ENCODE data around the gene CD52. TPM values are rescaled to one million over a fixed set of nuclear protein-coding genes. Genes with fewer than 3 reads are reported as not detected.
A peak's percentile ranks its signal among the peaks of the same experiment; 100 is the strongest.

The CD52 gene
- total RNA-seq, 1 donor from 2014 or later, result 541 TPM

DNA sequence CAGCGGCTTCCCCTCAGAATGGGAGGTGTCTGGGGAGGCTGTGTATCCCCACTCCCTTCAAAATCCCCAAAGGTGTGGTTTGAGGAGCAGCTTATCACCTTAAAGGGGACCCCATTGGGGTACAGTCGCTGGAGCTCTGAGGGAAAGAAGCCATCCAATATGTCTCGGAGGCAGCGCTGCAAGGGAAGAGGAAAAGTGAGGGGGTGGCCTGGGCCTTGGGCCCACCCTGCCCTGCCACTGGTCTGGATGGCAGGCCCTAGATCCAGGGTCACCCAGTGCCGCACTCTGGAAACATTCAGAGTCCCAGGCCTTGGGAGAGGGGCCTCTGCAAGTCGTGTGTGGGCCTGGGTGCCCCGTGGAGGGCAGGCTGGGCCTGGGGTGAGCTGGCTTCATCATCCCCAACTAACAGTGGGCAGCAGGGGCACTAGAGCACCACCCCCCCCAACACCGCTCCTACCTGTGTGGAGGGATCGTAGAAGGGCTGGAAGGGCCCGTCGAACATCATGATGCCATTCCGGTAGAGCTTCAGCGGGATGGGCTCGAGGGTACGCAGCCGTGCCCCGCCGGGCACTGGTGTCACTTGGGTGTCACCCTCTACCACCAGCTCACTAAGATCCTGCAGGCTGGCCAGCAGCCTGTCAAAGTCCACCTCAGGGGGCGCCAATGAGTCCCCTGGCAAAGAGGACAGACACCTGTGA is 32.2 kb upstream of the CD52 start:
- H3K27me3 ChIP-seq (ENCODE audit: low read depth), result no peaks in the 10 kb centered on the region
- no peak for DNase-seq
- H3K9me3 ChIP-seq, result no peaks in the 10 kb centered on the region
- TF ChIP-seq, protein P1, sequence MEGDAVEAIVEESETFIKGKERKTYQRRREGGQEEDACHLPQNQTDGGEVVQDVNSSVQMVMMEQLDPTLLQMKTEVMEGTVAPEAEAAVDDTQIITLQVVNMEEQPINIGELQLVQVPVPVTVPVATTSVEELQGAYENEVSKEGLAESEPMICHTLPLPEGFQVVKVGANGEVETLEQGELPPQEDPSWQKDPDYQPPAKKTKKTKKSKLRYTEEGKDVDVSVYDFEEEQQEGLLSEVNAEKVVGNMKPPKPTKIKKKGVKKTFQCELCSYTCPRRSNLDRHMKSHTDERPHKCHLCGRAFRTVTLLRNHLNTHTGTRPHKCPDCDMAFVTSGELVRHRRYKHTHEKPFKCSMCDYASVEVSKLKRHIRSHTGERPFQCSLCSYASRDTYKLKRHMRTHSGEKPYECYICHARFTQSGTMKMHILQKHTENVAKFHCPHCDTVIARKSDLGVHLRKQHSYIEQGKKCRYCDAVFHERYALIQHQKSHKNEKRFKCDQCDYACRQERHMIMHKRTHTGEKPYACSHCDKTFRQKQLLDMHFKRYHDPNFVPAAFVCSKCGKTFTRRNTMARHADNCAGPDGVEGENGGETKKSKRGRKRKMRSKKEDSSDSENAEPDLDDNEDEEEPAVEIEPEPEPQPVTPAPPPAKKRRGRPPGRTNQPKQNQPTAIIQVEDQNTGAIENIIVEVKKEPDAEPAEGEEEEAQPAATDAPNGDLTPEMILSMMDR (IDR thresholded peaks at IDR 0.05), result peak; percentile 23
- no peak for ATAC-seq
- peaks cover 20% of the 10 kb centered on the region for H3K36me3 ChIP-seq
- H3K27ac ChIP-seq, result peak overlapping the region; percentile 21
- no peak overlapping the region for H3K4me3 ChIP-seq
- H3K4me1 ChIP-seq, result peaks cover 99% of the 10 kb centered on the region
- intact Hi-C loops (cut with DNase I), result no loop called here

DNA sequence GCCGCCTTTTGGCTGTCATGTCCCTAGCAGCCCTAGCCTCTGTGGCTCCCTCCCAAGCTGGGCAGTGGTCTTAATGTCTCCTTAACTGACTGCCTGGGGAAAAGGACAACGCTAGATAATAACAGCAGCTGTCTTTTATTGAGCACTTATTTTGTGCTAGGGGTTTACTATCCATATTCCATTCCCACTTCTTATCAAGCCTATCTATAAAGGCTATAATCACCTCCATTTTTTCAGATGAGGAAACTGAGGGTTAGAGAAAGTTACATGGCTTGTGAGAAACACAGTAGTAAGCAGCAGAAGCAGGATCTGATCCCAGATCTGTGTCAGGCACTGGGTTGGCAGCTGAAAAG is 31.7 kb upstream of the CD52 start:
- no peak overlapping the region for H3K4me3 ChIP-seq
- no peaks in the 10 kb centered on the region for H3K27me3 ChIP-seq (ENCODE audit: low read depth)
- H3K9me3 ChIP-seq, result no peaks in the 10 kb centered on the region
- TF ChIP-seq, protein P1 (IDR thresholded peaks at IDR 0.05), result no peak
- H3K36me3 ChIP-seq, result peaks cover 19% of the 10 kb centered on the region
- H3K4me1 ChIP-seq, result peaks cover 99% of the 10 kb centered on the region
- peak overlapping the region; percentile 56 for H3K27ac ChIP-seq
- DNase-seq (no peak), ATAC-seq (no peak)
- intact Hi-C loops (cut with DNase I), result no loop called here

- intact Hi-C loops (cut with DNase I), result no loop called here
- no peak for ATAC-seq
- DNase-seq, result no peak
Observed at GRCh38 chr1:26287033-26287711, 30.6 kb upstream of the CD52 start.

DNA sequence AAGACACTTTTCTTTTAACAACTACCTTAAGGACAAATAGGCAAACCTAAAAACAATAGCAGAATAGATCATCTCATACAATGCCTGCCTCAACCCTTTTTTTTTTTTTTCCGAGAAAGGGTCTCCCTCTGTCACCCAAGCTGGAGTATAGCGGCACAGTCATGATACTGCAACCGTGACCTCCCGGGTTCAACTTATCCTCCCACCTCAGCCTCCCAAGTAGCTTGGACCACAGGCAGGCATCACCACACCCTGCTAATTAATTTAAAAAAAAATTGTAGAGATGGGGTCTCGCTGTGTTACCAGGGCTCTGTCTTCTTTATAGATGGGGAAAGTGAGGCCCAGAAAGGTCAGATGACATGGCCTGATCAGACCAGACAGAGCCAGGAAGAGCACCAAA is 29.9 kb upstream of the CD52 start:
- no peak for ATAC-seq
- H3K27me3 ChIP-seq (ENCODE audit: low read depth), result no peaks in the 10 kb centered on the region
- H3K9me3 ChIP-seq, result no peaks in the 10 kb centered on the region
- no peak overlapping the region for H3K4me3 ChIP-seq
- peaks cover 5% of the 10 kb centered on the region for H3K36me3 ChIP-seq
- TF ChIP-seq, protein P1 (IDR thresholded peaks at IDR 0.05), result no peak
- no peak for DNase-seq
- intact Hi-C loops (cut with DNase I), result no loop called here
- H3K27ac ChIP-seq, result peak overlapping the region; percentile 84
- H3K4me1 ChIP-seq, result peaks cover 92% of the 10 kb centered on the region

More at GRCh38 chr1:26287033-26287711, 30.6 kb upstream of the CD52 start:
- TF ChIP-seq, protein P1 (IDR thresholded peaks at IDR 0.05), result no peak
- Histone ChIP-seq H3K36me3 (peaks cover 8% of the 10 kb centered on the region), H3K4me1 (peaks cover 98% of the 10 kb centered on the region), H3K27me3 (ENCODE audit: low read depth) (no peaks in the 10 kb centered on the region), H3K27ac (peak overlapping the region; percentile 56), H3K4me3 (no peak overlapping the region), H3K9me3 (no peaks in the 10 kb centered on the region)

- Histone ChIP-seq H3K4me1 (peaks cover 86% of the 10 kb centered on the region), H3K9me3 (no peaks in the 10 kb centered on the region), H3K36me3 (peaks cover 4% of the 10 kb centered on the region), H3K27me3 (ENCODE audit: low read depth) (no peaks in the 10 kb centered on the region), H3K4me3 (no peak overlapping the region), H3K27ac (peak overlapping the region; percentile 84)
- ATAC-seq (peak in 1 of 2 donors; percentile 13), DNase-seq (no peak)
- intact Hi-C loops (cut with DNase I), result no loop called here
- TF ChIP-seq, protein P1 (IDR thresholded peaks at IDR 0.05), result no peak
Observed at GRCh38 chr1:26288311-26288941, 29.3 kb upstream of the CD52 start.
